ENCODE results near the gene ADAMTSL3.
"Not testable (repeated sequence)": the region's sequence is repeated elsewhere in the genome, so short reads cannot be mapped to it uniquely, and the experiment has no call there.

Gene ADAMTSL3

DNA sequence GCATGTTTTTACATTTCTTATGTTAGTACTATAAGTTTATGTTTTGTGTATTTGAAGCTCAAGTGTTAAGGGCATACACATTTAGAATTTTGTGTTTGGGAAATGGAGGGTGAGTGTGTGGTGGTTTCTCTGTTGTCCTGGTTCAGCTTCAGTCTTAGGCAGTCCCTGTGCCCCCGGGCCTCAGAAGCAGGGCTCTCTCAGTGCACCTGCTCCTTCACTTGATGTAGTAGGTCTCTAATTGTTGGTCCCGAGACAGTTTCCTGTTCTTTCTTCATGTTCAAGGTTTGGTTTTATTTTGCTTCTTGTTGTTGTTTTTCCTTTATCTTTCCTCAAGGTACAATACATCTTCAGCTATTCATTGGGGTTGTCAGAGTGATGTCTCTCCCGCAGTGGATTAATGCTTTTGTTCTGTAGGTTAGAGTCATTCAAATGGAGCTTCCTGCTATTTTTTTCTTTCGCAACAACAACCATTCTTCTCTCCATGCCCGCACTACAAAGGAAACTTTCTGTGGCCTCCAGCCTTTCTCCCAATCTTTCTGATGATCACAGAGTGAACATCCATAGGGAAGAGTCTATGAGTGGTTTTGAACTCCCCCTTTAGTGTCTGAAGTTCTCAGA lies 403.9 kb downstream of the ADAMTSL3 start:
- TF ChIP-seq, protein P1, sequence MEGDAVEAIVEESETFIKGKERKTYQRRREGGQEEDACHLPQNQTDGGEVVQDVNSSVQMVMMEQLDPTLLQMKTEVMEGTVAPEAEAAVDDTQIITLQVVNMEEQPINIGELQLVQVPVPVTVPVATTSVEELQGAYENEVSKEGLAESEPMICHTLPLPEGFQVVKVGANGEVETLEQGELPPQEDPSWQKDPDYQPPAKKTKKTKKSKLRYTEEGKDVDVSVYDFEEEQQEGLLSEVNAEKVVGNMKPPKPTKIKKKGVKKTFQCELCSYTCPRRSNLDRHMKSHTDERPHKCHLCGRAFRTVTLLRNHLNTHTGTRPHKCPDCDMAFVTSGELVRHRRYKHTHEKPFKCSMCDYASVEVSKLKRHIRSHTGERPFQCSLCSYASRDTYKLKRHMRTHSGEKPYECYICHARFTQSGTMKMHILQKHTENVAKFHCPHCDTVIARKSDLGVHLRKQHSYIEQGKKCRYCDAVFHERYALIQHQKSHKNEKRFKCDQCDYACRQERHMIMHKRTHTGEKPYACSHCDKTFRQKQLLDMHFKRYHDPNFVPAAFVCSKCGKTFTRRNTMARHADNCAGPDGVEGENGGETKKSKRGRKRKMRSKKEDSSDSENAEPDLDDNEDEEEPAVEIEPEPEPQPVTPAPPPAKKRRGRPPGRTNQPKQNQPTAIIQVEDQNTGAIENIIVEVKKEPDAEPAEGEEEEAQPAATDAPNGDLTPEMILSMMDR (conservative IDR thresholded peaks at IDR 0.05; ENCODE audit: low read depth, low read length), result no peak
- no peak overlapping the region for H3K4me3 ChIP-seq (ENCODE audit: low read depth, low read length)
- no peak for DNase-seq (ENCODE audit: low read depth)

DNA sequence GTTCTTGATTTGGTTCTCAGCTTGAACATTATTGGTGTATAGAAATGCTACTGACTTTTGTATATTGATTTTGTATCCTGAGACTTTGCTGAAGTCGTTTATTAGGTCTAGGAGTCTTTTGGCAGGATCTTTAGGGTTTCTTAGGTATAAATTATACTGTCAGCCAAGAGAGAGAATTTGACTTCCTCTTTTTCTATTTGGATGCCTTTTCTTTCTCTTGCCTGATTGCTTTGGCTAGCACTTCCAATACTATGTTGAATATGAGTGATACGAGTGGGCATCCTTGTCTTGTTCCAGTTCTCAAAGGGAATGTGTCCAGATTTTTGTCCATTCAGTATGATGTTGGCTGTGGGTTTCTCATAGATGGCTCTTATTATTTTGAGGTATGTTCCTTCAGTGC lies 409.8 kb downstream of the ADAMTSL3 start:
- not testable (repeated sequence) for H3K4me3 ChIP-seq (ENCODE audit: low read depth, low read length); DNase-seq (ENCODE audit: low read depth)

DNA sequence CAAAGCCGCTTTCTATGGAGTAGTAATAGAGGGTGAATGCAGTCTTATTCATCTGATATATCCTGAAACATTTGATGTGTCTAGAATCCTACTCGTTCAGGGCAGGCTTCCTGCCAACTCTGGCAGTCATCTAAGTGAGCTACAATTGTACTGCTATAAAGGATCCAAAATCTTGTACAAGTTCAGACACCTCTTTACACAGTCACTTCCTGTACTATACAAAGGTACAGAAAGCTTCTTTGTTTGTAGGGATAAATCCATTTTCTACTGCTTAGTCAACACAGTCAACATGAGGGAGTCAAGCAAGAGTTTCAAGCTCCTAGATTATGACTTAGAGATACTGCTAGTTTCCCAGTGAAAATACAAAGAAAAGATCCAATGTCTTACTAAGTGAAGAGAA lies 414.8 kb downstream of the ADAMTSL3 start:
- not testable (repeated sequence) for DNase-seq (ENCODE audit: low read depth); H3K4me3 ChIP-seq (ENCODE audit: low read depth, low read length)

DNA sequence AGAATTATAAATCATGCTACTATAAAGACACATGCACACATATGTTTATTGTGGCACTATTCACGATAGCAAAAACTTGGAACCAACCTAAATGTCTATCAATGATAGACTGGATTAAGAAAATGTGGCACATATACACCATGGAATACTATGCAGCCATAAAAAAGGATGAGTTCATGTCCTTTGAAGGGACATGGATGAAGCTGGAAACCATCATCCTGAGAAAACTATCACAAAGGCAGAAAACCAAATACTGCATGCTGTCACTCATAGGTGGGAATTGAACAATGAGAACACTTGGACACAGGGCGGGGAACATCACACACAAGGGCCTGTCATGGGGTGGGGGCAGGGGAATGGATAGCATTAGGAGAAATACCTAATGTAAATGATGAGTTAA lies 424.1 kb downstream of the ADAMTSL3 start:
- not testable (repeated sequence) for DNase-seq (ENCODE audit: low read depth); H3K4me3 ChIP-seq (ENCODE audit: low read depth, low read length)

DNA sequence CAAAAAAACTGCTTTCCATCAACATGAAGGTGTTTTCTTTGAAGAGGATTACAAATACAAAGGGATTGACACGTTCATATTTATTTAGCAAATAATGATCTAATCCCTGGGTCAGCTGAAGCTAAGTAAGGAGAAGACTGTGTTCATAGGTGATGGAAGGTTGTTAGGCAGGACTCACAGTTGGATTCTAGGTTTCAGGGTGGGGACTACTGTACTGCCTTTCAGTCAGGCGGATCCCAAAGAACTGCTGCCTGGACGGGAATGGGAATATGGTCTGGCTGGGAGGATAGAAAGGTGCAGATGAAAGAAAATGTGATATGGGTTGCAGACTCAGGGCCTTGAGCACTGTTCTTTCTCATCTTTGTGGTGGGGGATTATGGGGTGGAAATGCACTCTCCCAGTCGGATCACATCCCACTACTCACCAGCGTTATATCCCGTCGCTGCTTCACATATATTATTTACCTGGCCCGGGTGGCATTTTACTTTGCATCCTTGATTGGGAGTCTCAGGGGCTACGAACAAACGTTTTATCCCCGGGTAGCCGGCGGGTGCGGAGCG lies 425.5 kb downstream of the ADAMTSL3 start:
- not testable (repeated sequence) for H3K4me3 ChIP-seq (ENCODE audit: low read depth, low read length); DNase-seq (ENCODE audit: low read depth)

DNA sequence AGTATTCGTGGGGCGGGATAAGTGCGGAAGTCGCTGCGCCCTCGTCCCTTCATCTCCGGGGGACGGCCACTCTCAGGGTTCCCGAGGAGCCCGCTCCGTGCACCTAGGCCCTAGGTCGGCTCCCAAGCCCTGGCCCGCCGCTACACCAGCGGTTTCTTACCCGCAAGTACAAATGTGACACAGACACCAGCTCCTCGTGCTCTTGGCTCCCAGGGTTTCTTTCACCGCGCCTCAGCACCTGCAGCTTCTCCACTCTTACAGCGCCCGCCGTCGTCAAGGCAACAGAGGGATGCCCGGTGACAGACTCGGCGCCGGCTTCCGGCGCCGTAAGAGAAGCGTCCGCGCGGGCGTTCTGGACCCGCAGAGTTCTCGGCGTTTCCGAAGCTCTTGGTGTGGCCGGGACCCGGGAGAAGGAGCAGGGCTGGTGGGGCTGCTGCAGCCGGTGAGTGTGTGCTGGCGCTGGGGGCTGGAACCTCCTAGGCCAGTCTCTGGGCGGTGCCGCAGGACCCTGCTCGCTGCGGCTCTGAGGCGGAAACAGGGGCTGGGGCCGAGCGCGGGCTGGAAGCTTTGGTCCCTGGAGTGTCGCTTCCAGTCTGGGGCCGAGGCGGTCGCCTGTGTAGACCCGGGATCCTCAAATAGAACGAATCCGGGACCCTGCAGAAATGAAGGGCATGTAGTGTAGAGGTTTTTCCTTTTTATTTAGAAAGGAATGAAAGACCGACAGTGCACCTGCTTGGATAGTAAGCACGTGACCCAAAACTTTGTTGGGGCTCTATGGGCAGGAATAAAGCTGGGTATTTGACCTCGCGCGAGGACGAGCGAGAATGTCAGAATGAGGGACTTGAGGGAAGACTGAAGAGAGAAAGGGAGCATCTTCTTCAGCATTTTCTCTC lies 426.2 kb downstream of the ADAMTSL3 start:
- H3K4me3 ChIP-seq (ENCODE audit: low read depth, low read length), result peak overlapping the region; percentile 58
- TF ChIP-seq, protein P1 (conservative IDR thresholded peaks at IDR 0.05; ENCODE audit: low read depth, low read length), result no peak
- peak; percentile 33 for DNase-seq (ENCODE audit: low read depth)

DNA sequence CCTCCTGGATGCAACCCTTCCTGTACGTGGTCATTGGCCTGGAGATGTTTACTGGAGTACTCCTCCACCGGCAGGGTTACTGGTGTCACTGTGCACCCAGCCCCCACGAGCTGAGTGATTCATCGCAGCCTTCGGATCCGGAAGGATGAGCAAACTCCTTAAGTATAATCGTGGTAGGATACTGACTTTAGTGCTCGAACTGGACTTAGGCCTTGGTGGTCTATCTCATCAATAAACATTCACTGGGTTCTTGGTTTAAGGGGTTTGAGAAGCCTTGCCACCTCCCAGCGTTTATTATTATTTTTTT lies 426.8 kb downstream of the ADAMTSL3 start:
- DNase-seq (ENCODE audit: low read depth), result peak; percentile 50
- H3K4me3 ChIP-seq (ENCODE audit: low read depth, low read length), result peak overlapping the region; percentile 58

DNA sequence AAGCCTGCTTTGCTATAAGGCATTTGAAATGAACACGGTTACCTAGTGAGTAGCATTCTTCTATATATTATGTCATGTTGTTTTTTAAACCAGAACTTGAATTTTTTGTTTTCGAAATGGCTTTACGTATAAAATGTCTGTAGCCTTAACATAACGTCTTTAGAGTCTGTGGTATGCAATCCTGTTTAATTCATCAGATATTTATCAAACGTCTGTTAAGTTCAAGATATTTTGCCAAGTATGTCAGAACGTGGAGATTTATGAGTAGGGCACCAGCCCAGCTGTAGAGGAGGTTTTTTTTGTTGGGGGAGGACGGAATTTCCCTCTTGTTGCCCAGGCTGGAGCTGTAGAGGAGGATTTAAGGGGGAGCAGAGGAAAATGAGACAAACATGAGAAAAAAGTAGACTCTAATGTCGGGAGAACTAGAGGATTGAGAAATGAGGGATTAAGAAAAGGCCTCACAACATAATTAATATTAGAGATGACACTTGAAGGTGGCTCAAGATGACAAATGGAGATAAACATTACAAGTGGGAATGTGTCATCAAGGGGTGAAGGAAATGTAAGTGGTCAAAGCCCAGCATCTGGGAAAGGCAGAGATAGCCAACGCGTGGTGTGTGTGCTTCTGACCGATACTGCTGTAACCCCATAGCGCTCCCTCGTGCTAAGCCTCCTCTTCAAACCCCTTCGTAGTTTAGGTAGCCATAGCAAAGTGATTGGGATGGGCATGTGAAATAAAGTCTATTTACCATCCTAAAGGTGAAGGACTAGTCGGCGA lies 427.7 kb downstream of the ADAMTSL3 start:
- no peak overlapping the region for H3K4me3 ChIP-seq (ENCODE audit: low read depth, low read length)
- TF ChIP-seq, protein P1 (conservative IDR thresholded peaks at IDR 0.05; ENCODE audit: low read depth, low read length), result no peak
- peak; percentile 7 for DNase-seq (ENCODE audit: low read depth)

DNA sequence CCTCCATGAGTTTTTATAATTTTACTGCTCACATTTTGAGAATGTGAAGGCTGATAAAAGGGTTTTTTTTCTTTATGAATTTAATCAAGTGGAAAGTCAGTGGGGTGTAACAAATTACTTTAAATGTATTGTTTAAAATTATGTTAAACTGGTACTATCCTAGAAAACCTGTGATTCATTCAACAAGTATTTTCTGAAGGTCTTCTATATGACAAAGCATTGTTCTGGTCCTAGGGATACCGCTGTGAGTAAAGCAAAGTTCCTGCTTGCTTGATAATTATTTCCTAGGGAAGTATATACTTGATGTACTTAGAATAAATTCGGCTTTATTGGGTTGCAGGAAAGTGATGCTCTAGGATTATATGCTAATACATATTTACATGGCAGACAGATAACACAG lies 428.8 kb downstream of the ADAMTSL3 start:
- TF ChIP-seq, protein P1 (conservative IDR thresholded peaks at IDR 0.05; ENCODE audit: low read depth, low read length), result no peak

DNA sequence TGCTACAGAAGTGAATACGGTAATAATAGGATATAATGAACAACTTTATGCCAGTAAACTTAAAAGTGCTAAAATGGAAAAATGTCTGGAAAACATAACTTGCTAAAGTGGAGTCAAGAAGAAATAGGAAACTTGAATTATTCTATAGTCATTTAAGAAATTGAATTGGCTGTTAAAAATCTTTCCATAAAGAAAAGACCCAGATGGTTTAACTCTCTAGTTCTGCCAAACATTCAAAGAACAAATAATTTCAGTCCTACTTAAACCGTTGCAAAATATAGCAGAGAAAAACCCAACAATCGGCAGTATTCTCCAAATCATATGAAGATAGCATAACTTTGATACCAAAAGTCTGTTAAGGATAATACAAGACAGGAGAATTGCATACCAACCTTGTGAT lies 432.1 kb downstream of the ADAMTSL3 start:
- DNase-seq (ENCODE audit: low read depth), result not testable (repeated sequence)

More for the DNA sequence above, 428.8 kb downstream of the ADAMTSL3 start:
- DNase-seq (ENCODE audit: low read depth), result peak; percentile 19
- no peak overlapping the region for H3K4me3 ChIP-seq (ENCODE audit: low read depth, low read length)

More for the DNA sequence above, 432.1 kb downstream of the ADAMTSL3 start:
- H3K4me3 ChIP-seq (ENCODE audit: low read depth, low read length), result not testable (repeated sequence)

All from choroid plexus epithelial cell (primary cell).